Stimulated activated CD4-positive, alpha-beta T cell treated with anti-CD3 and anti-CD28 coated beads, Interleukin-2, amount 100 ng/mL, for 48 hours (primary cell): ENCODE results near the gene MYOZ3.

Source experiments
- DNase-seq, 2 donors: peaks; one replicate each; pipeline ENCODE4 v3.0.0-alpha.2; 2020

MYOZ3 gene

GRCh38 chr5:150661086-150661485 is at the start of gene MYOZ3:
MYOZ3 (plus strand) TSS chr5:150661251; CDS start chr5:150662942, 1,691 bp downstream.
- no peak for DNase-seq

- no peak for DNase-seq
Measured at GRCh38 chr5:150612405-150612804, 48.6 kb upstream of the MYOZ3 start.

- DNase-seq = no peak
Measured at GRCh38 chr5:150612905-150613670, 48.0 kb upstream of the MYOZ3 start.

- DNase-seq = no peak
Measured at GRCh38 chr5:150613991-150614660, 46.9 kb upstream of the MYOZ3 start.

GRCh38 chr5:150614661-150615060 is 46.4 kb upstream of the MYOZ3 start:
- no peak for DNase-seq

- DNase-seq = no peak
Measured at GRCh38 chr5:150615141-150615699, 45.8 kb upstream of the MYOZ3 start.

- no peak for DNase-seq
Measured at GRCh38 chr5:150616024-150616470, 45.0 kb upstream of the MYOZ3 start.

GRCh38 chr5:150616506-150616905 is 44.5 kb upstream of the MYOZ3 start:
- no peak for DNase-seq

GRCh38 chr5:150618163-150618562 is 42.9 kb upstream of the MYOZ3 start:
- no peak for DNase-seq

- no peak for DNase-seq
Measured at GRCh38 chr5:150618588-150619281, 42.3 kb upstream of the MYOZ3 start.

GRCh38 chr5:150619359-150620230 is 41.5 kb upstream of the MYOZ3 start:
- DNase-seq = no peak

GRCh38 chr5:150621301-150621700 is 39.8 kb upstream of the MYOZ3 start:
- DNase-seq = no peak

GRCh38 chr5:150622157-150622556 is 38.9 kb upstream of the MYOZ3 start:
- no peak for DNase-seq

GRCh38 chr5:150623152-150623877 is 37.7 kb upstream of the MYOZ3 start:
- DNase-seq = no peak

- no peak for DNase-seq
Measured at GRCh38 chr5:150623878-150624216, 37.2 kb upstream of the MYOZ3 start.

- DNase-seq = peak; percentile 8 to 10
Measured at GRCh38 chr5:150624334-150625163, 36.5 kb upstream of the MYOZ3 start.

- DNase-seq = no peak
Measured at GRCh38 chr5:150625164-150625535, 35.9 kb upstream of the MYOZ3 start.

GRCh38 chr5:150625831-150626746 is 35.0 kb upstream of the MYOZ3 start:
- no peak for DNase-seq

GRCh38 chr5:150626853-150627276 is 34.2 kb upstream of the MYOZ3 start:
- DNase-seq = no peak
